HepG2 (cell line): ENCODE results near the gene UBXN2A. TPM values are rescaled to one million over a fixed set of nuclear protein-coding genes. Genes with fewer than 3 reads are reported as not detected.

Experiments used
- ARHGAP35 ChIP-seq: sonication (generic); formaldehyde crosslinking; IDR thresholded peaks from 2 replicates; pipeline ENCODE4 v1.9.0; 2022; ENCODE audit warnings: mild to moderate bottlenecking, inconsistent platforms, moderate library complexity, missing genetic modification reagents, borderline replicate concordance
- ARID5B ChIP-seq: IDR thresholded peaks from 2 replicates; pipeline ENCODE4 v1.4.0; 2020; ENCODE audit warnings: mild to moderate bottlenecking, missing genetic modification reagents
- BCL6 ChIP-seq: IDR thresholded peaks from 2 replicates; pipeline ENCODE4 v1.6.1; 2016; ENCODE audit warnings: missing genetic modification reagents, missing compliant biosample characterization
- ESRRA ChIP-seq: sonication (generic); formaldehyde crosslinking; IDR thresholded peaks from 2 replicates; pipeline ENCODE4 v1.5.1; 2020; ENCODE audit warnings: mild to moderate bottlenecking, low read depth, missing genetic modification reagents
- EZH2 ChIP-seq: conservative IDR thresholded peaks from 2 replicates; pipeline ENCODE4 v1.6.1; 2012; ENCODE audit warnings: mild to moderate bottlenecking, low read depth, low read length, moderate library complexity
- GATAD1 ChIP-seq: IDR thresholded peaks from 2 replicates; pipeline ENCODE4 v1.6.1; 2016; ENCODE audit warnings: missing genetic modification reagents, missing compliant biosample characterization
- GFI1 ChIP-seq: sonication (generic); formaldehyde crosslinking; IDR thresholded peaks from 2 replicates; pipeline ENCODE4 v1.5.0; 2020; ENCODE audit warnings: missing genetic modification reagents, mild to moderate bottlenecking, borderline replicate concordance
- HMG20A ChIP-seq: IDR thresholded peaks from 2 replicates; pipeline ENCODE4 v1.6.1; 2016; ENCODE audit warnings: borderline replicate concordance
- JUN ChIP-seq: sonication (generic); formaldehyde crosslinking; IDR thresholded peaks from 2 replicates; pipeline ENCODE4 v1.4.0; 2020; ENCODE audit warnings: mild to moderate bottlenecking, missing genetic modification reagents
- KLF15 ChIP-seq: sonication (generic); formaldehyde crosslinking; IDR thresholded peaks from 2 replicates; pipeline ENCODE4 v1.8.1; 2023; ENCODE audit warnings: borderline replicate concordance, mild to moderate bottlenecking, inconsistent platforms, missing genetic modification reagents, mixed read lengths
- MAZ ChIP-seq, 2 experiments: sonication (generic) in 1 of 2; formaldehyde crosslinking in 1 of 2; IDR thresholded peaks; 2 replicates each; pipeline versions ENCODE4 v1.5.0 to v1.6.1; 2012 to 2020; ENCODE audit warnings: low read depth in 2 of 2, mild to moderate bottlenecking in 2 of 2, borderline replicate concordance in 1 of 2, improper control_type of control experiment in 1 of 2, low read length in 1 of 2, missing genetic modification reagents in 1 of 2, moderate library complexity in 1 of 2
- NR2F1 ChIP-seq, 2 experiments: fragments of 450-650 bp in 1 of 2; formaldehyde crosslinking in 1 of 2; IDR thresholded peaks; 2 replicates each; pipeline versions ENCODE4 v1.5.0 to v1.6.1; 2016 to 2020; ENCODE audit warnings: mild to moderate bottlenecking in 1 of 2, missing compliant biosample characterization in 1 of 2, missing genetic modification reagents in 1 of 2, moderate library complexity in 1 of 2
- REL ChIP-seq: sonication (generic); formaldehyde crosslinking; conservative IDR thresholded peaks from 2 replicates; pipeline ENCODE4 v1.8.0; 2022; ENCODE audit warnings: mild to moderate bottlenecking, missing genetic modification reagents, moderate library complexity
- TEF ChIP-seq: sonication (generic); formaldehyde crosslinking; IDR thresholded peaks from 2 replicates; pipeline ENCODE4 v1.5.0; 2020; ENCODE audit warnings: missing genetic modification reagents
- TFAP4 ChIP-seq: sonication (generic); IDR thresholded peaks from 2 replicates; pipeline ENCODE4 v1.6.1; 2016; ENCODE audit warnings: low read depth, borderline replicate concordance
- ZFP37 ChIP-seq: sonication (generic); formaldehyde crosslinking; IDR thresholded peaks from 2 replicates; pipeline ENCODE4 v1.4.0; 2020; ENCODE audit warnings: missing genetic modification reagents, borderline replicate concordance
- ZNF570 ChIP-seq: sonication (generic); formaldehyde crosslinking; IDR thresholded peaks from 2 replicates; pipeline ENCODE4 v1.4.0; 2020; ENCODE audit warnings: mild to moderate bottlenecking, missing genetic modification reagents, borderline replicate concordance
- ZNF772 ChIP-seq: sonication (generic); formaldehyde crosslinking; IDR thresholded peaks from 2 replicates; pipeline ENCODE4 v1.5.0; 2020; ENCODE audit warnings: mild to moderate bottlenecking, missing genetic modification reagents
- ZNF776 ChIP-seq: sonication (generic); formaldehyde crosslinking; IDR thresholded peaks from 2 replicates; pipeline ENCODE4 v1.4.0; 2020; ENCODE audit warnings: mild to moderate bottlenecking, missing genetic modification reagents
- polyA plus RNA-seq, 8 experiments: library from polyadenylated mRNA; depleted of rRNA in 3 of 8; stranded (reverse) in 7 of 8; unstranded in 1 of 8; fragments of >200 nt; fragmentation: Illumina TruSeq in 4 of 8; extraction: Trizol in 4 of 8; gene quantifications; 2 replicates each; pipeline versions ENCODE4 v1.2.1 to v1.2.3, GENCODE V29; 2011 to 2016; ENCODE audit warnings: low read depth in 4 of 8, missing spikeins in 1 of 8, mixed read lengths in 1 of 8; ENCODE audit not compliant: insufficient read depth in 1 of 8
- total RNA-seq, 5 experiments: library from RNA; depleted of rRNA; stranded (reverse); fragments of >200 nt; fragmentation: Illumina TruSeq; extraction: Trizol; gene quantifications; 2 replicates each; pipeline ENCODE4 v1.2.3, GENCODE V29; 2016; ENCODE audit warnings: low read depth in 1 of 5
- TF ChIP-seq, protein P1 (sequence below): sonication (generic); formaldehyde crosslinking; IDR thresholded peaks from 2 replicates; pipeline ENCODE4 v1.9.0; 2021; ENCODE audit warnings: missing genetic modification reagents, borderline replicate concordance

The UBXN2A gene
- total and polyA plus RNA-seq, 2 of the 13 experiments (the other 11 are each of a cell fraction or from before 2014, with no cell fraction given), result 8.3 to 20.9 TPM

DNA sequence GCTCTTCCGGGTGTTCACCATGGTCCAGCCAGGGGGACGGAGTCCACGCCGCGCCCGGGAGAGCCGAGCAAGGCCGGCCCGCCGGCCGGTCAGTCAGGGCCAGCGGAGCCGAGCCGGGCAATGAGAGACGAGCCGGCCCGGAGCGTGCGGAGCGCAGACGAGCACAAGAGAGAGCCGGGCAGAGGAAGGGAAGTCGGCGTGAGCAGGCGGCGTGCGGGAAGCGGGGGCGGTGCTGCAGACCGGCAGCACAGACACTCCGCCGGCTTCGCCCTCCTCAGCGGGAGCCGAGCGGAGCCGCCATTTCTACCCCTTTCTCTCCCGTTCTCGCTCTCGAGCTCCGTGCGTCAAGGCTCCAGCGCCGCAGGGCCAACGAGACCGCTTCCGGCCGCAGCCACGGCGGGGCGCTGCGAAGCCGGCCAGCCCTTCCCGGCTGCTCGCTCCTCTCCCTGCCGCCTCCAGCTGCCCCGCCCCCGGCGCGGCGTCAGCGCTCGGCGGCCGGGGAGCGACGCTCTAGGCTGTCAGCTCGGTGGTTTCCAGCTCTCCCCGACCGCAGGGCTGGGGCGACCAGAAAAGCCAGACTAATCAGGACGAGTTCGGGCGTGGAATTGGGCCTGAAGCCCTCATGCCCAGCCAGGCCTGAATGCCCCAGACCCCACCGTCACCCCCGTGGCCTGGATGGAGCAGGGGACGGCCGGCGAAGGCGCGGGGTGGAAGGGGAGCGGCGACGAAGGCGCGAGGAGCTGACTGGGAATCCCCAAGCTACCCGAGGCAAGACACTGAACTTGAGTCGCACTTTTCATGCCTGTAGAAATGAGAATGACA, 13.3 kb upstream of the UBXN2A start, which contains the start of gene ATAD2B (continued):
- TF ChIP-seq HMG20A (CRISPR knock-in tag), result no peak
- peak; percentile 98 for TF ChIP-seq ZNF776 (CRISPR knock-in tag)
- peak; percentile 98 for TF ChIP-seq MAZ (IDR thresholded peaks at IDR 0.05; ENCODE audit: borderline replicate concordance, low read depth, low read length)
- peak; percentile 99 for TF ChIP-seq MAZ (CRISPR knock-in tag; IDR thresholded peaks at IDR 0.05; ENCODE audit: low read depth)
- TF ChIP-seq BCL6, result no peak; the same call in 1 of the 2 replicates
- 0 out of 2 replicates have a peak, but pooled peaks have one; percentile 61 for TF ChIP-seq TFAP4
- TF ChIP-seq JUN (CRISPR knock-in tag), result peak; percentile 60; the same call in 1 of the 2 replicates
- TF ChIP-seq GATAD1 (CRISPR knock-in tag), result peak; percentile 83
- peak; percentile 80 for TF ChIP-seq GFI1 (CRISPR knock-in tag)
- TF ChIP-seq, protein P1, sequence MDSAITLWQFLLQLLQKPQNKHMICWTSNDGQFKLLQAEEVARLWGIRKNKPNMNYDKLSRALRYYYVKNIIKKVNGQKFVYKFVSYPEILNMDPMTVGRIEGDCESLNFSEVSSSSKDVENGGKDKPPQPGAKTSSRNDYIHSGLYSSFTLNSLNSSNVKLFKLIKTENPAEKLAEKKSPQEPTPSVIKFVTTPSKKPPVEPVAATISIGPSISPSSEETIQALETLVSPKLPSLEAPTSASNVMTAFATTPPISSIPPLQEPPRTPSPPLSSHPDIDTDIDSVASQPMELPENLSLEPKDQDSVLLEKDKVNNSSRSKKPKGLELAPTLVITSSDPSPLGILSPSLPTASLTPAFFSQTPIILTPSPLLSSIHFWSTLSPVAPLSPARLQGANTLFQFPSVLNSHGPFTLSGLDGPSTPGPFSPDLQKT (CRISPR knock-in tag), result 0 out of 2 replicates have a peak, but pooled peaks have one; percentile 10
- TF ChIP-seq TEF (CRISPR knock-in tag), result peak; percentile 16
- no peak for TF ChIP-seq NR2F1 (CRISPR knock-in tag; IDR thresholded peaks at IDR 0.05)
- TF ChIP-seq ZNF570 (CRISPR knock-in tag), result 0 out of 2 replicates have a peak, but pooled peaks have one; percentile 78
- TF ChIP-seq EZH2, result no peak
- TF ChIP-seq ESRRA (CRISPR knock-in tag), result peak; percentile 72
- peak; percentile 80 for TF ChIP-seq ZFP37
- TF ChIP-seq KLF15, result peak; percentile 93
- TF ChIP-seq ARID5B, result peak; percentile 78
- TF ChIP-seq ZNF772, result peak; percentile 71; the same call in 1 of the 2 replicates
- TF ChIP-seq ARHGAP35, result peak; percentile 39; the same call in 1 of the 2 replicates
- peak; percentile 93 for TF ChIP-seq REL (CRISPR knock-in tag)
